Activated CD4-positive, alpha-beta T cell treated with anti-CD3 and anti-CD28 coated beads, Interleukin-2, amount 50 U/mL, for 48 hours (primary cell): ENCODE measurements around the gene CDH16.
A peak's percentile ranks its signal among the peaks of the same experiment; 100 is the strongest.
"Not testable (repeated sequence)": the region's sequence is repeated elsewhere in the genome, so short reads cannot be mapped to it uniquely, and the experiment has no call there.

Experiments used
- DNase-seq, 2 experiments: peaks; one replicate each; pipeline ENCODE4 v3.0.0-alpha.2; 2020

CDH16 gene

GRCh38 chr16:66946541-66946940 lies 27.9 kb upstream of the CDH16 start:
- no peak for DNase-seq

GRCh38 chr16:66945939-66946338 lies 27.3 kb upstream of the CDH16 start:
- no peak for DNase-seq

GRCh38 chr16:66944971-66945370 lies 26.3 kb upstream of the CDH16 start:
- not testable (repeated sequence) for DNase-seq

GRCh38 chr16:66944054-66944441 lies 25.4 kb upstream of the CDH16 start:
- no peak for DNase-seq

GRCh38 chr16:66943426-66944053 lies 24.9 kb upstream of the CDH16 start:
- no peak for DNase-seq

- no peak for DNase-seq
Measured at GRCh38 chr16:66942981-66943380, 24.3 kb upstream of the CDH16 start.

GRCh38 chr16:66940236-66940635 lies 21.6 kb upstream of the CDH16 start:
- DNase-seq: no peak

GRCh38 chr16:66939366-66939765 lies 20.7 kb upstream of the CDH16 start:
- DNase-seq: no peak

- DNase-seq: no peak
Measured at GRCh38 chr16:66937725-66938337, 19.1 kb upstream of the CDH16 start.

GRCh38 chr16:66936889-66937554 lies 18.3 kb upstream of the CDH16 start:
- no peak for DNase-seq

- no peak for DNase-seq
Measured at GRCh38 chr16:66936462-66936861, 17.8 kb upstream of the CDH16 start.

- no peak for DNase-seq
Measured at GRCh38 chr16:66935314-66936011, 16.8 kb upstream of the CDH16 start, which contains the start of gene CES2. TSS of gene CES2 (plus strand) at chr16:66935516. CDS start at chr16:66935636, 120 bp downstream.

- DNase-seq: not testable (repeated sequence)
Measured at GRCh38 chr16:66934839-66935313, 16.2 kb upstream of the CDH16 start.

GRCh38 chr16:66934138-66934838 lies 15.6 kb upstream of the CDH16 start, which contains the start of gene CIAO2B:
TSS of gene CIAO2B (minus strand) at chr16:66934402. CDS start at chr16:66934364, 38 bp downstream.
- peak; percentile 90 to 92 for DNase-seq

- peak; percentile 58 to 63 for DNase-seq
Measured at GRCh38 chr16:66933776-66934137, 15.1 kb upstream of the CDH16 start.

- DNase-seq: no peak
Measured at GRCh38 chr16:66932076-66932475, 13.4 kb upstream of the CDH16 start.

- no peak for DNase-seq
Measured at GRCh38 chr16:66931665-66932064, 13.0 kb upstream of the CDH16 start.

GRCh38 chr16:66930189-66930588 lies 11.5 kb upstream of the CDH16 start:
- DNase-seq: no peak

GRCh38 chr16:66928702-66929388 lies 10.2 kb upstream of the CDH16 start:
- DNase-seq: peak; percentile 52 to 64

GRCh38 chr16:66927918-66928649 lies 9.4 kb upstream of the CDH16 start:
- DNase-seq: no peak

- no peak for DNase-seq
Measured at GRCh38 chr16:66926961-66927436, 8.3 kb upstream of the CDH16 start.
